ENCODE data around the gene SLC45A3.

SLC45A3 gene

GRCh38 chr1:205709059-205709398, 28.7 kb upstream of the SLC45A3 start:
- Histone ChIP-seq H3K4me3 (no peak overlapping the region), H3K27ac (no peak overlapping the region)
- no peak for TF ChIP-seq CTCF (IDR thresholded peaks at IDR 0.05)
- DNase-seq (ENCODE audit: low spot score) = no peak

DNA sequence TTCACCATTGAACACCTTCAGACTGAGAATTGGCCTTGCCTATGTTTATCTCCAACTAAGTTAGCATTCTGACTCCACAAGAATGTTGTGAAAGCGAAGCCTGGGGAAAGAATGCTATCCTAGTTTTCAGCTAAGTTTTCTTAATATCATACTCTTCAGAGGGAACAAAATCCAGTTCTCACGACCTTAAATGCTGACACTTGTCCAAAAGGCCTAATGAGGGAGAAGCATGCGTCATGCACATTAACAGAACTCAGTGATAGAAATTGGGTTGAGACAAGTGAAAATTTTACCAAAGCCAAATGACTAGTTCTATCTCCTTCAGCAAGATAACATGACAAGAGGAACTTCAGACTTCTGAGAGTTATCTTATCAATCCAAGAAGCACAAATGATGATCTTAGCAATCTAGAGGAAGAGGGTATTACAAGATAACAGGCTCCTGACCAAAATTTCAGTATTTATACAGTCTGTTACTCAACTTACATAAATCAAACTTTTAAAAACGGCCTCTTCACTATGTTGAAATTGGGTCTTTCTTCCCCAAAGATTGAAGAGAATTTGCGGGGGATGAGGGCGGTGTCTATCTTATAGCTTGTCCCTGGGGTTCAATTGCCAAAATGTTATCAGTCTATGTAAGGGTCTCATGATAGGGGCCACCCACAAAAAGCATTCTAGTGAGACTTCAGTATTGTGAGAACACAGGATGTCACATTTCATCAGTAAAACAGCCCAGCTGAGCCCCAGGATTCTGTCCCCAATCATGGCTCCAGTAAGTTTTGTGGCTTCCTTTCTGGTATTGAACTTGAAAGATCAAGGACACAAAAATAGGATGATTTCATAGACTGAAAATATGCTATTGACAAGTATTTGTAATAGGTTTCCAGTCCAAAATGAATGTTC, 26.5 kb upstream of the SLC45A3 start:
- H3K27ac ChIP-seq = no peak overlapping the region
- TF ChIP-seq CTCF (IDR thresholded peaks at IDR 0.05) = no peak
- H3K4me3 ChIP-seq = no peak overlapping the region
- DNase-seq (ENCODE audit: low spot score) = no peak

DNA sequence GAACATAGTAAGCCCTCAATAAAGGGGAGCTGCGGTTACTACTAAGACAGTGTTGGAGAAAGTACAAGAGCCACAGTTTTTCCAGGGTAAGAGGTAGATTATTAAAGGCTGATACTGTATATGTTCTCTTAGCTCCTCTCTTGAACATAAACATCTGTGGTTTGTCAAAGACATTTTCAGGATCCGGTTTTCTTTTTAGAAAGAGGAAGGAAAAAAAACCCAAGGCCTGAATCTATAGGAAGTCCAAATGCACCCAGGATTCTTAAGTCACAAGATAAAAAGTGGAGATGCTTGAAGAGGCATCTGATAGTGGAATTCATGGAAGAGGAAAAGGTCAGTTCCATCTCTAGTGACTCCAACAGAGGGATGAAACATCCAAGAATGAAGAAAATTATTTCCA, 24.6 kb upstream of the SLC45A3 start:
- Histone ChIP-seq H3K27ac (no peak overlapping the region), H3K4me3 (no peak overlapping the region)
- TF ChIP-seq CTCF (IDR thresholded peaks at IDR 0.05) = no peak
- DNase-seq (ENCODE audit: low spot score) = no peak

DNA sequence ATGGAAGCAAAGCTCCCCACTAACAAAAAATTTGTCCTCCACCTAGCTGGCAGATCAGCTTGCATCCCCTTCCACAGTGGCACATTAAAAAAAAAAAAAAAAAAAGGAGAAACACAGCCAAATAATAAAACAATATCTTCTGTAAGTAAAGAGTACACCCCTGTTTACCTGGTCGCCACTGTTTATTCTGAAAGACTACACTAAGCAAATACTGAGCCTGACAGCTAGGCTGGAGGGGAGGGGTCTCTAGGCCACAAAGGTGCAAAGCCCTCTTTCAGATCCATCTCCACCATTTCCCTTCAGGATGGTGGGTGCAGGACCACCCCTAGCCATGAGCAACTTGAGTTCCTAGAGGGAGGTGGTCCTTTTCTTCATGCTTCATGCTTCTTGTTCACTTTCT, 22.8 kb upstream of the SLC45A3 start:
- Histone ChIP-seq H3K4me3 (no peak overlapping the region), H3K27ac (no peak overlapping the region)
- DNase-seq (ENCODE audit: low spot score) = no peak
- TF ChIP-seq CTCF (IDR thresholded peaks at IDR 0.05) = no peak

DNA sequence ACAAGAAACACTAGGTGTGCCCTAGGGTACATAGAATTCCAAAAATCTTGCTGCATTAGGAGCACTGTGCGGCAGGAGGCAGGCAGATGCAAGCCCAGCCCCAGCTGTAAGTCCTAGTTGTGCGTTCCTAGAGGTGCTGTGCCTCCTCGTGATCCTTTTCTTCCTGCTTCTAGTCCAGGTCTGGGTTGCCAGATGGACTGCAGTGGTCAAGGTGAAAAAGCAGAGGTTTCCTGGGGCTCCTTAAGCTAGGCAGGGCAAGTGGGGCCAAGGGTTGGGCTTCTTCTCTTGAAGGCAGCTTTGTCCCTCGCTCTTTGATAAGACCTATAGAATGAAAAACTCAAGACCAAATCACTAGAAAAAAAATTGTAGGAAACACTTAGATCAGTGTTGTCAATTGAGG, 21.6 kb upstream of the SLC45A3 start:
- TF ChIP-seq CTCF (IDR thresholded peaks at IDR 0.05) = no peak
- DNase-seq (ENCODE audit: low spot score) = no peak
- Histone ChIP-seq H3K27ac (no peak overlapping the region), H3K4me3 (no peak overlapping the region)

DNA sequence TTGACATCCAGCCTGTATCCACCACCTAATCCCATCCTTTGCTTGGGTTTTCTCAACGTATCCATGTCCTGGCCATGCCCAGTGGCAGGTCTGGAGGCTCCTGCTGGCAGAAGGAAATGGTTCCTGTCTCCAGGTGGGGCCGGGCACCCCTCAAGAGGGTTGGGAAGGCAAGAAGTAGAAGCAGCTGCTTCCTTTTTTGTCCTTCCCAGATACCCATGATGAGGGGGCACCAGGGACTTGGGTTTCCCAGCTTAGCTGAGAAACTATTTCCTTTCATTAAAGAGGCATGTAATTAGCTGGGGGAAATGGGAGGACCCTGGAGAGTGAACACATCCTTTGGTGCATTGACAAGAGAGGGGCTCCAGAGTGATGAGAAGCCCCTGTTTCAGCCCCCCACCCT, 21.1 kb upstream of the SLC45A3 start:
- no peak for DNase-seq (ENCODE audit: low spot score)
- Histone ChIP-seq H3K4me3 (no peak overlapping the region), H3K27ac (no peak overlapping the region)
- TF ChIP-seq CTCF (IDR thresholded peaks at IDR 0.05) = no peak

- Histone ChIP-seq H3K27ac (no peak overlapping the region), H3K4me3 (no peak overlapping the region)
- no peak for TF ChIP-seq CTCF (IDR thresholded peaks at IDR 0.05)
- DNase-seq (ENCODE audit: low spot score) = no peak
Observed at GRCh38 chr1:205700865-205701401, 20.6 kb upstream of the SLC45A3 start.

Data from coronary artery (tissue), 2 donors.